Activated CD4-positive, alpha-beta T cell treated with anti-CD3 and anti-CD28 coated beads, Interleukin-2, amount 50 U/mL, for 16 hours (primary cell): ENCODE results near the gene RAP1GAP.

Source experiments
- DNase-seq: peaks from one replicate; pipeline ENCODE4 v3.0.0-alpha.2; 2020

The RAP1GAP gene

GRCh38 chr1:21669258-21670058, at the start of gene RAP1GAP:
Gene RAP1GAP (minus strand): TSS chr1:21669357. CDS start chr1:21620032, 49,325 bp downstream.
- DNase-seq: no peak

GRCh38 chr1:21716169-21716568, 47.0 kb upstream of the RAP1GAP start:
- no peak for DNase-seq

GRCh38 chr1:21707891-21708290, 38.7 kb upstream of the RAP1GAP start:
- no peak for DNase-seq

GRCh38 chr1:21707086-21707840, 38.1 kb upstream of the RAP1GAP start:
- no peak for DNase-seq

GRCh38 chr1:21706151-21706835, 37.1 kb upstream of the RAP1GAP start:
- DNase-seq: no peak

GRCh38 chr1:21705303-21705980, 36.3 kb upstream of the RAP1GAP start:
- DNase-seq: no peak

GRCh38 chr1:21704145-21704544, 35.0 kb upstream of the RAP1GAP start:
- DNase-seq: no peak

GRCh38 chr1:21703318-21703963, 34.3 kb upstream of the RAP1GAP start:
- DNase-seq: peak; percentile 6

- no peak for DNase-seq
These were observed 33.6 kb upstream of the RAP1GAP start for GRCh38 chr1:21702780-21703179.

- DNase-seq: no peak
These were observed 32.2 kb upstream of the RAP1GAP start for GRCh38 chr1:21701401-21701800.

- no peak for DNase-seq
These were observed 30.9 kb upstream of the RAP1GAP start for GRCh38 chr1:21700094-21700493.

GRCh38 chr1:21696931-21697330, 27.8 kb upstream of the RAP1GAP start:
- no peak for DNase-seq

- no peak for DNase-seq
These were observed 24.6 kb upstream of the RAP1GAP start for GRCh38 chr1:21693732-21694131.

- no peak for DNase-seq
These were observed 22.6 kb upstream of the RAP1GAP start for GRCh38 chr1:21691739-21692138.

GRCh38 chr1:21689661-21690372, 20.7 kb upstream of the RAP1GAP start:
- DNase-seq: no peak

- DNase-seq: no peak
These were observed 17.9 kb upstream of the RAP1GAP start for GRCh38 chr1:21687081-21687529.

- no peak for DNase-seq
These were observed 17.0 kb upstream of the RAP1GAP start for GRCh38 chr1:21685946-21686678.

- no peak for DNase-seq
These were observed 12.3 kb upstream of the RAP1GAP start for GRCh38 chr1:21681426-21681825.

GRCh38 chr1:21680918-21681317, 11.8 kb upstream of the RAP1GAP start:
- DNase-seq: no peak

GRCh38 chr1:21680381-21680780, 11.2 kb upstream of the RAP1GAP start:
- DNase-seq: no peak

- no peak for DNase-seq
These were observed 8.0 kb upstream of the RAP1GAP start for GRCh38 chr1:21677168-21677567.
